HCT116 (cell line): ENCODE results near the gene CRHR2.

ENCODE experiments used
- CTCF ChIP-seq, 3 experiments: fragments of 200-600 bp in 1 of 3; sonication (generic) in 1 of 3; IDR thresholded peaks in 2 of 3; conservative IDR thresholded peaks in 1 of 3; 2 replicates each; pipeline ENCODE4 v1.5.1; 2012 to 2017; ENCODE audit warnings: low read depth in 2 of 3, low read length in 2 of 3, antibody characterized with exemption in 1 of 3, borderline replicate concordance in 1 of 3, control low read depth in 1 of 3, mild to moderate bottlenecking in 1 of 3, mixed read lengths in 1 of 3, mixed run types in 1 of 3, moderate library complexity in 1 of 3; ENCODE audit not compliant: insufficient read depth in 1 of 3
- ELF1 ChIP-seq: IDR thresholded peaks from 2 replicates; pipeline ENCODE4 v1.6.1; 2012; ENCODE audit warnings: low read depth, borderline replicate concordance
- EZH2phosphoT487 ChIP-seq: fragments of 200-600 bp; IDR thresholded peaks from 2 replicates; pipeline ENCODE4 v1.6.1; 2018; ENCODE audit warnings: antibody characterized with exemption, borderline replicate concordance
- FOSL1 ChIP-seq: IDR thresholded peaks from 2 replicates; pipeline ENCODE4 v1.6.1; 2012; ENCODE audit warnings: low read depth
- TCF7L2 ChIP-seq: IDR thresholded peaks from 2 replicates; pipeline ENCODE4 v1.7.0; 2011; ENCODE audit warnings: borderline replicate concordance, inconsistent platforms; ENCODE audit not compliant: insufficient read depth, insufficient read length; ENCODE audit errors: extremely low read depth
- YY1 ChIP-seq: IDR thresholded peaks from 2 replicates; pipeline ENCODE4 v1.6.1; 2011; ENCODE audit warnings: low read length, low read depth, moderate library complexity, mild to moderate bottlenecking; ENCODE audit not compliant: insufficient replicate concordance; ENCODE audit errors: extremely low read depth
- ZFX ChIP-seq: fragments of 450-650 bp; IDR thresholded peaks from 2 replicates; pipeline ENCODE4 v1.6.1; 2017

GRCh38 chr7:30674420-30674819, 7.8 kb downstream of the CRHR2 start:
- TF ChIP-seq CTCF (IDR thresholded peaks at IDR 0.05 in 2 of 3, conservative IDR thresholded peaks at IDR 0.05 in 1 of 3; ENCODE audit: borderline replicate concordance in 1 of 3, insufficient read depth in 1 of 3, low read depth in 2 of 3, low read length in 2 of 3) (no peak), ZFX (no peak), ELF1 (no peak), FOSL1 (no peak), TCF7L2 (no peak), EZH2phosphoT487 (no peak), YY1 (no peak)
